Activated CD4-positive, alpha-beta T cell treated with anti-CD3 and anti-CD28 coated beads, Interleukin-2, amount 50 U/mL, for 16 hours (primary cell): ENCODE results near the gene KRTAP29-1.
"Not testable (repeated sequence)": the region's sequence is repeated elsewhere in the genome, so short reads cannot be mapped to it uniquely, and the experiment has no call there.

Source experiments
- DNase-seq: peaks from one replicate; pipeline ENCODE4 v3.0.0-alpha.2; 2020

KRTAP29-1 gene

GRCh38 chr17:41296846-41297245 lies 5.8 kb downstream of the KRTAP29-1 start:
- DNase-seq = no peak

DNA sequence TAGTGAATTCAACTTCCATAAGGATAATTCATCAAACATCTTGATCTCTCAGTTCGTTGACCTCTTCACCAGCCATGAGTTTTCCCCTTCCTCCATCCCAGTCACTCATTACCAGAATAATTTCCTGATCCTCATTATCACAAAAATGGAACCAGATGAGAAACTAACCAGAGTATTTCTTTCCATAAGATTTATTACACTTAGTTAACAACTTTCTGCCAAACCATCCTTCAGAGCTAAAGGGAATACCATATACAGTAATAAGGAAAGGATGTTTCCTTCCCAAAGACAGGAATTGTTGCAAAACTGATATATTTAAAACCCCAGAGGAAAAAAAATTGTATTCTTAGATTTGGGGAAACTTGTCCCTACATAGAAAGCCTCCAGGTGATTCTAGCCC lies 8.6 kb downstream of the KRTAP29-1 start:
- DNase-seq = no peak

GRCh38 chr17:41287050-41287449 lies 15.6 kb downstream of the KRTAP29-1 start:
- DNase-seq = no peak

- no peak for DNase-seq
Measured at GRCh38 chr17:41284546-41284945, 18.1 kb downstream of the KRTAP29-1 start.

DNA sequence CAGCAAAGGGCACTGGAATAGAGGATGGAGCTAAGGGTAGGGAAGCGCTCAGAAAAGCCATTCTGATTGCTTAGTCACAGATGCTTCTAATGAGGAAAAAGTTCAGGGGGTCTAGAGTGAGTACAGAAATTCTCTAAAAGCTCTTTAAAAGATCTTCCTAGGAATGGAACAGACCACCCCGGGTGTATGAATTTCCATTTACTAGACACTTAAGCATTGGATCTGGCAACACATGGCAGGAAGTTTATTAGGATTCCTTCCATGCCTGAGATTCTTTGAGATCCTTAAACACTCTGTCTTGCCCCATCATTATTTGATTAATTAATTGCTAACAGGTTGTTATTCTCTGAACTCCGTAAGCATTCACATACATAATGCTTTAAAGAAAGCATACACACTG lies 18.6 kb downstream of the KRTAP29-1 start:
- DNase-seq = no peak

GRCh38 chr17:41278176-41278955 lies 24.3 kb downstream of the KRTAP29-1 start:
- no peak for DNase-seq

DNA sequence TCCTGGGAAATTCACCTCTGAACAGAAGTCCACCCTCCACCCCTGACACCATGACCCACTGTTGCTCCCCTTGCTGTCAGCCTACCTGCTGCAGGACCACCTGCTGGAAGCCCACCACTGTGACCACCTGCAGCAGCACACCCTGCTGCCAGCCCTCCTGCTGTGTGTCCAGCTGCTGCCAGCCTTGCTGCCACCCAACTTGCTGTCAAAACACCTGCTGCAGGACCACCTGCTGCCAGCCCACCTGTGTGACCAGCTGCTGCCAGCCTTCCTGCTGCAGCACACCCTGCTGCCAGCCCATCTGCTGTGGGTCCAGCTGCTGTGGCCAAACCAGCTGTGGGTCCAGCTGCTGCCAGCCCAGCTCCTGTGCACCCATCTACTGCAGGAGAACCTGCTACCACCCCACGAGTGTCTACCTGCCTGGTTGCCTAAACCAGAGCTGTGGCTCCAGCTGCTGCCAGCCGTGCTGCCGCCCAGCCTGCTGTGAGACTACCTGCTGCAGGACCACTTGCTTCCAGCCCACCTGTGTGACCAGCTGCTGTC lies 26.9 kb downstream of the KRTAP29-1 start, which contains the start of gene KRTAP9-7:
TSS of gene KRTAP9-7 (plus strand) at position 51 of the 543 bp plus-strand sequence. CDS start at position 51, 0 bp downstream.
- not testable (repeated sequence) for DNase-seq

- DNase-seq = no peak
Measured at GRCh38 chr17:41271858-41272257, 30.8 kb downstream of the KRTAP29-1 start.

- DNase-seq = not testable (repeated sequence)
Measured at GRCh38 chr17:41271323-41271722, 31.3 kb downstream of the KRTAP29-1 start.

DNA sequence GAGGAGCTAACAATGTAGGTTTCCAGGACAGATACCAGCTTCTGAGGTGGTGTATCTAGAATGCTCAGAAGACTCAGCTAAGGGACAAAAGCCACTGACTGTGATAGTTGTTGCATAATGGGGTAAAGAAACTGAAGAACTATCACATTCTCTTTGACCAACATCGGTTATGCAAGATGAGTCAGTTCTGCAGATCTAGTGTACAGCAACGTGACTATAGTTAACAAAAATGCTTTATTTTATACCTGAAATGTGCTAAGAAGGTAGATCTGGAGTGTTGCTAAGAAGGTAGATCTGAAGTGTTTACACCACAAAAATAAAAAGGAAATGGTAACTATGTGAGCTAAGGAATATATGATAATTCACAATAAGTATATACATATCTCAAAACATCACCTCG lies 34.9 kb downstream of the KRTAP29-1 start:
- DNase-seq = no peak

DNA sequence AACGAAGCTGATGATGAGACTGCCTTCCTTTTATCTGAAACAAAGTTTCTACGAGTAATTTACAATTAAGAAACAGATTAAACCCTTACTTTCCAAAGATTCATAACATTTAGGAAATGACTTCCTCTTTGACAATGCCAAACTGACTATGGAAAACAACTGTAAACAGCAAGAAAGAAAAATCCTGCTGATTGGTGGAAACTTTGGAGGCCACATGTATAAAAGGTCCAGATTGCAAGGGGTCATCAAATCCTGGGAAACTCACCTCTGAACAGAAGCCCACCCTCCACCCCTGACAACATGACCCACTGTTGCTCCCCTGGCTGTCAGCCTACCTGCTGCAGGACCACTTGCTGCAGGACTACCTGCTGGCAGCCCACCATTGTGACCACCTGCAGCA lies 37.6 kb downstream of the KRTAP29-1 start, which contains the start of gene KRTAP9-6:
TSS of gene KRTAP9-6 (plus strand) at position 301 of the 400 bp plus-strand sequence. CDS start at position 301, 0 bp downstream.
- DNase-seq = no peak

GRCh38 chr17:41264599-41264998 lies 38.1 kb downstream of the KRTAP29-1 start:
- no peak for DNase-seq

GRCh38 chr17:41263212-41263611 lies 39.4 kb downstream of the KRTAP29-1 start:
- no peak for DNase-seq

DNA sequence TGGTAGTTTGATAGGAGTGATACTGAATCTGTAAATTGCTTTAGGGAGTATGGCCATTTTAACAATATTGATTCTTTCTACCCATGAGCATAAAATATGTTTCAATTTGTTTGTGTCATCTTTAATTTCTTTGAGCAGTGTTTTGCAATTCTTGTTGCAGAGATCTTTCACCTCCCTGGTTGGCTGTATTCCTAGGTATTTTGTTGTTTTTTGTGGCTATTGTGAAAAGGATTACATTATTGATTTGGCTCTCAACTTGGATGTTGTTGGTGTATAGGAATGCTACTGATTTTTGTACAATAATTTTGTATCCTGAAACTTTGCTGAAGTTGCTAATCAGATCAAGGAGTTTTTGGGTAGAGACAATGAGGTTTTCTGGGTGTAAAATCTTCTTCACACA lies 44.2 kb downstream of the KRTAP29-1 start:
- no peak for DNase-seq

DNA sequence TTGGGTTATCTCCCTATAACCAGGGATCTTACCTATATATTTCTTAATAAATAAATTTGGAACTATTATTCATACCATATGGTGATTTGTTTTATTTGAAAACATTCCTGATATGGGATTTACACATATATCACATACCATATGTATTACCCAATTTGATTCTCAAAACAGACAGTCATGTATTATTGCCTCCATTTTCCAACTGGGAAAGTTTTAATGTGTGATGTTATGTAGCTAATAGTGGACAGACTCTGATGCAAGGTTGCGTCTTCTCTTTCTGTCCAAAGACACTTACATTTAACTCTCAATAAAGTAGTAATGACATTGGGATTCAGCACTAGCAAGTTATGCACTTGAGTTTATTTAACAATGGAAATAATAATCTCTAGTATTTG lies 46.4 kb downstream of the KRTAP29-1 start:
- no peak for DNase-seq

DNA sequence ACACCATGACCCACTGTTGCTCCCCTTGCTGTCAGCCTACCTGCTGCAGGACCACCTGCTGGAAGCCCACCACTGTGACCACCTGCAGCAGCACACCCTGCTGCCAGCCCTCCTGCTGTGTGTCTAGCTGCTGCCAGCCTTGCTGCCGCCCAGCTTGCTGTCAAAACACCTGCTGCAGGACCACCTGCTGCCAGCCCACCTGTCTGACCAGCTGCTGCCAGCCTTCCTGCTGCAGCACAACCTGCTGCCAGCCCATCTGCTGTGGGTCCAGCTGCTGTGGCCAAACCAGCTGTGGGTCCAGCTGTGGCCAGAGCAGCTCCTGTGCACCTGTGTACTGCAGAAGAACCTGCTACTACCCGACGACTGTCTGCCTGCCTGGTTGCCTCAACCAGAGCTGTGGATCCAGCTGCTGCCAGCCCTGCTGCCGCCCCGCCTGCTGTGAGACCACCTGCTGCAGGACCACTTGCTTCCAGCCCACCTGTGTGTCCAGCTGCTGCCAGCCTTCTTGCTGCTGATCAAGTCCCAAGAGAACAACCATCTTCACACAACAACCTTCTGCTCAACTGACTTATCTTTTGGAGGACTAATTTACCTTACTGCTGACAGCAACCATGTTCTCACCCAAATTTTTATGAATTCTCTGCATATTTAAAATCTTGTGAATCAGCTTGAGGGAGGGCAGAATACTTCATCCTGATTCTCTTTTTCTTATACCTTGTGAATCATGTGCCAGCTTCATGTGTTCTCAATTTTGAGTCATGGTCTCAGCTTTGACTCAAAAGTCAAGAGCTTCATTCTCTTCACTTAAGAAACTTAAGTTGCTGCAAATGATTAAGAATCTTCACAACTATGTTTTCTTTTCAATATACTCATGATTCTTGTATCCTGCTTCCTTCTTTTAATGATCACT lies 47.0 kb downstream of the KRTAP29-1 start, which contains the start of gene KRTAP9-9:
TSS of gene KRTAP9-9 (plus strand) at position 4 of the 910 bp plus-strand sequence.
- not testable (repeated sequence) for DNase-seq

DNA sequence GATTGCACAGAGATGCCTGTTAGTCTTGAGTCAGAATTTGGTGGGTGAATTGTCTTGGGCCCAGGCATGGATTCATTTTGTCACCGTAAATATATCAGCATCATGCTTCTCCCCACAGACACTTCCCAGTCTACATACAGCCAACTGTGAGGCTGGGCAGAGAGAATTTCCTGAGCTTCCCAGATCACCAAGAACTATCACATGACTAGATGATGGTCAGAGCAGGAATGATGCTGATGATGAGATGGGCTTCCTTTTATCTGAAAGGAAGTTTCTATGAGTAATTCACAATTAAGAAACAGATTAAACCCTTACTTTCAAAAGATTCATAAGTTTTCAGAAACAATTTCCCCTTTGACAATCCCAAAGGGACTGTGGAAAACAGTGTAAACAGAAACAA lies 47.8 kb downstream of the KRTAP29-1 start:
- DNase-seq = no peak
